Anterior cingulate cortex (tissue), 58 donors: Measurements from ENCODE around the gene CRACR2A.

Experiments
- DNase-seq, 58 donors: peaks; one replicate each; lab custom pipeline; 2025; lab: John Stamatoyannopoulos, UW

The CRACR2A gene

GRCh38 chr12:3753544-3754284 lies 805 bp upstream of the CRACR2A start:
- no peak for DNase-seq

GRCh38 chr12:3752096-3752709 lies 706 bp downstream of the CRACR2A start:
- no peak for DNase-seq

DNA sequence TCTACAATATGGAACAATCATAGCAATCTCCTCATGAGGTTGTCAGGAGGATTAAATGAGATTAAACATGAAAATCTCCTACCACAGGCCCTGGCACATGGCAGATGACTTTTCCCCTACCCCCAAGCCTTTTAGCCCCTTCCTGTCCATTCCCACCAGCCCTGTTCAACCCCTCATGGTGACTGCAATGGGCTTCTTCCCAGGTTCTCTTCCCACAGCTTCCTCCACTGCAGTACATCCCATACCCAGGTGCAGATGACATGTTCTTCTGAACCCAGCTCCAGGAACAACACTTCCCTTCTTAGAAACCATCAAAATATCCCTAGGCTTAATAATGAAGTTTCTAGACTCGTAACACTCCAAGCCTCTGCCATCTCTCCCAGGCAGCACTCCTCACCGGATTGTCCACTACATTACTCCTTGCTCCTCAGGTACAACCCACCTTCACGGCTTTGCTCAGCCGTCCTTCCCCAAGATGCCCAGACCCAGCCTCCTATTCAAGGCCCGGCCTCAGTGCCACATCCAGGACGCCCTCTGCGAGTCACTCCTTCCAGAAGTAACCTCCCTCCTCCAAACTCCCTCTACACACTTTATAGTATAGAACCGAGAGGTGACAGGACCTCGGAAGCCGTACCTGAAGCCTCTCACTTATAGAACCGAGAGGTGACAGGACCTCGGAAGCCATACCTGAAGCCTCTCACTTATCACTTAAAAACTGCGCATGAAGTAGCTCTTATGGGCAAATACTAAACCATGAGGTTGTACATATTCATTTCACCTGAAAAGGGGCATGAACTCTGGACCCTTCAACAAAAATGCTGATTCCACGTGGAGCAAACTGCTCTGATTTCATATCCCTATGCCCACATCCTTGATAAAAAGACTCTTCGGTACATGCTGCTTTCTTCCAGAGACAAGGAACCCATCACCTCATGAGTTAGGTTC lies 1.5 kb downstream of the CRACR2A start:
- no peak for DNase-seq

GRCh38 chr12:3750616-3751015 lies 2.3 kb downstream of the CRACR2A start:
- no peak for DNase-seq

- DNase-seq: no peak
These were observed 4.3 kb downstream of the CRACR2A start for GRCh38 chr12:3748620-3749019.

- DNase-seq: no peak
These were observed 4.8 kb downstream of the CRACR2A start for GRCh38 chr12:3747976-3748619.

DNA sequence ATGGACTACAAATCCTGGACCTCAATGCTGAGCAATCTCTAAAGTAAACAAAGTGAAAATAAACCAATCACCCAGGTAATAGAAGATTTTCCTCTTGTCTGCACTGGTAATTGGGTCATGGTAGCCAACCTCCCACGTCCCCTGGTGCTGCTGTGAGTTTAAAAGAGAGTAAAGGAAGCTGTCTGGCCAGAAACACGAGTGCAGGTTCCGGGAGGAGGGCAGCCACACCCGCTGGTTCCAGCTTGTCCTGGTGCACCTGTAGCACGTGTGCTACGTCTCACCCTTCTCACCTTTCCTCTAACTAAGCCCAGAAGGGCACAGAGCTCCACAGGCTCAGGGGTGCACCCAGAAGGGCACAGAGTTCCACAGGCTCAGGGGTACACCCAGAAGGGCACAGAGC lies 5.4 kb downstream of the CRACR2A start:
- DNase-seq: no peak

- DNase-seq: no peak
These were observed 6.2 kb downstream of the CRACR2A start for GRCh38 chr12:3746758-3747157.

GRCh38 chr12:3745152-3745551 lies 7.8 kb downstream of the CRACR2A start:
- DNase-seq: no peak

- DNase-seq: no peak
These were observed 8.5 kb downstream of the CRACR2A start for GRCh38 chr12:3744229-3744901.

GRCh38 chr12:3743803-3744202 lies 9.1 kb downstream of the CRACR2A start:
- no peak for DNase-seq

DNA sequence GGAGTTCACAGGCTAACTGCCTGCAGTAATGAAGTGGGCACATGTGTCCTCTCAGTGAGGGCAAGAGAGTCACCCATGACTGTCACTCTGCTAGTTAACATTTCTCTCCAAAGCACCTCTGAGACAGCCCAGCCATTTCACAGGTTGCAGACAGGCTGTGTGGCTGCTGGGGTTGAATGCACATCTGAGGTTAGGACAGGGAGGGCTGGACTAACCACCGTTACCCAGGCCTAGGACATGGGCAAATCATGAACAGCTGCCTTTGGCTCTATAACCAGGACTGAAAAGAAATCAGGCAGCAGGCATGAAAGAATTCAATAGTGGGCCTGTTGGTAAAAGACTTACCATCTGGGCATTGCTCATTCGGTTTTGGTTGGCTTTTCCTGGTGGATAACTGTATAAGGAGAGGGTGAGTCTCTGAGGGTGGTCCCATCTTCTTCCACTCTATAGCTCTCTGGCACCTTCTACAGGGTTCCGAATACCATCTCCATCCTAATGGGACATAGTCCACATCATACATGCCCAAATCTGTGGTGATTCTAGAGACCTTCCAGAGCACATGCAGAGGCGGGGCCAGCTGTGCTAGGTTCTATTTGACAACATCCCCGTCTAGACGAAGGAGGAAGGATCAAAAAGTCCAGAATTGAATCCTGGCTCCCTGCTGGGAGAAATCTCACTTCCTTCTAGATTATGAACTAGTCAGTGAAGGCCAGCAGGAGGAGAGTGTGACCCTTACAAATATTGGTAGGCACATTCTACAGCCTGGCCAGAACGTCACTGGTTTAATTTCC lies 10.8 kb downstream of the CRACR2A start:
- no peak for DNase-seq

- DNase-seq: no peak
These were observed 12.3 kb downstream of the CRACR2A start for GRCh38 chr12:3740480-3741231.

DNA sequence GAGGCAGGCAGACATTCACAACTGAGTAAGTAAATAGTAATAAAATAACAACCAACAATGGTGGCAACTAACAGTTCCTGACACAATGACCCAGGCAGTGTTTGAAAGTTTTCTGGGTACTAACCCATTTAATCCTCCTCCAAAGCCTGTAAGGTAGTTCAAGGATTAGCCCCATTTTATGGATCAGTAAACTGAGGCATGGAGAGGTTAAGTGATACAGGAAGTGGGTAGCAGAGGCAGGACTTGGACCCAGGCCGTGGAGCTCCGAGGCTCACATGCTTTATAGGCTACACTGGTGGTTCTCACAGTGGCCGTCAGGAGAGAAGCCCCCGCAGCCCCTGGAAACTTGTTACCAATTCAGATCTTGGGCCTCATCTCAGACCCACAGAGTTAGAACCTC lies 17.5 kb downstream of the CRACR2A start:
- no peak for DNase-seq

GRCh38 chr12:3732901-3733300 lies 20.0 kb downstream of the CRACR2A start:
- no peak for DNase-seq

- no peak for DNase-seq
These were observed 22.8 kb downstream of the CRACR2A start for GRCh38 chr12:3730111-3730510.

DNA sequence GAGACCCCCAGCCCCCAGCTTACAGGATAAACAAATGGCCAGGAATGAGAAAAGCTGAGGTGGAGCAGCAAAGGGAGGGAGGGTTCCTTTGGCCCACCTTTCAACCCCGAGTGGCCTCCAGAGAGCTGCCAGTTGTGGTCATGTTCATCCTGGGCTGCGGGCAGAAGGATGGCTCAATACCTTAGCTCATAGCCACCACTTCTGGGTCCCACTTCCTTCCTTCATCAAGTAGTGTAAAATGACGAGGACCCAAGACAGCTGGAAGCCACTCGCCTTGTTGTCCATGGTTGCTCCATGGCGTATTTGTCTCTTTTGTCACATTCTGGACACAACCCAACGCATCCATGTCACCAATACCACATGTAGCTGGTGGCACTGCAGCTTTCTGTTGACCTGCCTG lies 24.2 kb downstream of the CRACR2A start:
- no peak for DNase-seq

- DNase-seq: no peak
These were observed 24.9 kb downstream of the CRACR2A start for GRCh38 chr12:3727877-3728632.
